Ovary (tissue), 3 donors: ENCODE measurements around the gene SERPINE3.

Source experiments
- CTCF ChIP-seq, 3 donors: fragments of 450-650 bp in 2 of 3; fragments of 200-600 bp in 1 of 3; IDR thresholded peaks; one replicate each; pipeline versions ENCODE4 v1.5.1 to v1.8.0; 2016 to 2022; ENCODE audit warnings: antibody characterized with exemption in 3 of 3, mild to moderate bottlenecking in 1 of 3
- EP300 ChIP-seq: sonication (generic); formaldehyde crosslinking; IDR thresholded peaks from one replicate; pipeline ENCODE4 v1.6.1; 2017; ENCODE audit warnings: antibody characterized with exemption
- donor health status: DM: no; HTN: no; CAD: no.

GRCh38 chr13:51371768-51372399 is 32.4 kb downstream of the SERPINE3 start:
- TF ChIP-seq CTCF (IDR thresholded peaks at IDR 0.05) (no peak), EP300 (no peak)
